MG63 (cell line): ENCODE data around the gene CFAP57. TPM values are rescaled to one million over a fixed set of nuclear protein-coding genes. Genes with fewer than 3 reads are reported as not detected.
"Not testable (repeated sequence)": the region's sequence is repeated elsewhere in the genome, so short reads cannot be mapped to it uniquely, and the experiment has no call there.

Experiments
- DNase-seq: peaks from one replicate; pipeline ENCODE4 v3.0.0-alpha.2; 2020
- H3K27me3 ChIP-seq: fragments of 250-450 bp; sonication (Bioruptor Pico); 2 replicates; pipeline ENCODE4 v1.5.1; 2020; ENCODE audit warnings: mild to moderate bottlenecking, moderate library complexity
- H3K36me3 ChIP-seq: fragments of 250-450 bp; sonication (Bioruptor Pico); 2 replicates; pipeline ENCODE4 v1.5.1; 2020; ENCODE audit warnings: mild to moderate bottlenecking, moderate library complexity
- H3K4me3 ChIP-seq: fragments of 250-450 bp; sonication (Bioruptor Pico); 2 replicates; pipeline ENCODE4 v1.5.1; 2020; ENCODE audit warnings: mild to moderate bottlenecking, moderate library complexity
- H3K9me3 ChIP-seq: fragments of 250-450 bp; sonication (Bioruptor Pico); 2 replicates; pipeline ENCODE4 v1.5.1; 2020; ENCODE audit warnings: mild to moderate bottlenecking, moderate library complexity
- total RNA-seq: library from RNA; depleted of rRNA; stranded (reverse); fragments of >200 nt; shearing (Covaris generic); gene quantifications from 2 replicates; pipeline ENCODE4 v1.2.3, GENCODE V29; 2014; ENCODE audit warnings: low replicate concordance; rRNA removed

The CFAP57 gene
- 0.56 and 1.5 TPM in 2 replicates for total RNA-seq

DNA sequence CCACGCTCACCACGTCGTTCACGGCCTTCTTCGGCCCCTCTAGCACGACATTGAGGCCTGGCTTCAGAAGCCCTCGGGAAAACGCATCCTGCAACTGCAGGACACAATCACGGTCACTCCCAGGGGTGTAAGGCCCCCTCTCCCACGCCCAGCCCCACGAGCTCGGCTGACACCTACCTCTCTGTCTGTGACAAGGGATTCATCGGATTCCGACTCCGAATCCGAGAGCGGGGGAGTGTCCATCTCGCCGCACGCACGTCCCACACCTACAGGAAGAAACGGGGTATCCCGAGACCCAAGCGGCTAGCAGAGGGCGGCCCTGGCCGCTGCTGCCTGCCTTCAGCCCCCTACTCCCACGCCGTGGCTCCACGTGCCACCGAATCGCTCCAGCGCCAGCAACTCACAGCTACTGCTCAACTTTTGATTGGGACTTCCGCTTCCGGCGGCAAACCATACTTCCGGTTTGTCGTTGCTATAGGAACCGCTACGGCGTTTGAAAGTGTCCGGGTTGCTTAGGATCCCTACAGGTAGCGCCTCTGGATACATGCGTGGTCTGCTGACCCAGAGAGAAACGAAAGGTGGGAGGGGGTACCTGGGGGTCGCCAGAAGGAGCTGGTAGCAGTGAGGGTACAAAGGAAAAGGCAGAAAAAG, at the start of gene CFAP57, which contains the start of gene EBNA1BP2:
Gene CFAP57 (plus strand): TSS at position 455 of the 651 bp plus-strand sequence. CDS start 424 bp downstream, outside the sequence.
Gene EBNA1BP2 (minus strand): TSS at position 415 of the 651 bp plus-strand sequence. CDS start 172 bp downstream, at position 243.
- Histone ChIP-seq H3K4me3 (peak within 1 kb of the TSS; percentile 98), H3K9me3 (0 out of 2 replicates have a peak, but pooled peaks cover 3% of the 10 kb centered on the region), H3K36me3 (peaks cover 42% of the 10 kb centered on the region), H3K27me3 (peaks cover 3% of the 10 kb centered on the region; the same call in 1 of the 2 replicates)
- peak; percentile 91 for DNase-seq

GRCh38 chr1:43123031-43123430, 49.1 kb upstream of the CFAP57 start:
- no peak overlapping the region for H3K4me3 ChIP-seq
- DNase-seq = no peak
- H3K9me3 ChIP-seq = no peaks in the 10 kb centered on the region
- no peaks in the 10 kb centered on the region for H3K36me3 ChIP-seq
- no peaks in the 10 kb centered on the region for H3K27me3 ChIP-seq

- H3K9me3 ChIP-seq = no peaks in the 10 kb centered on the region
- DNase-seq = no peak
- no peak overlapping the region for H3K4me3 ChIP-seq
- H3K36me3 ChIP-seq = no peaks in the 10 kb centered on the region
- H3K27me3 ChIP-seq = no peaks in the 10 kb centered on the region; the same call in 1 of the 2 replicates
Measured at GRCh38 chr1:43128816-43129215, 43.3 kb upstream of the CFAP57 start.

- DNase-seq = no peak
- no peak overlapping the region for H3K4me3 ChIP-seq
- H3K27me3 ChIP-seq = no peaks in the 10 kb centered on the region; the same call in 1 of the 2 replicates
- no peaks in the 10 kb centered on the region for H3K36me3 ChIP-seq
- H3K9me3 ChIP-seq = no peaks in the 10 kb centered on the region
Measured at GRCh38 chr1:43129426-43129825, 42.7 kb upstream of the CFAP57 start.

DNA sequence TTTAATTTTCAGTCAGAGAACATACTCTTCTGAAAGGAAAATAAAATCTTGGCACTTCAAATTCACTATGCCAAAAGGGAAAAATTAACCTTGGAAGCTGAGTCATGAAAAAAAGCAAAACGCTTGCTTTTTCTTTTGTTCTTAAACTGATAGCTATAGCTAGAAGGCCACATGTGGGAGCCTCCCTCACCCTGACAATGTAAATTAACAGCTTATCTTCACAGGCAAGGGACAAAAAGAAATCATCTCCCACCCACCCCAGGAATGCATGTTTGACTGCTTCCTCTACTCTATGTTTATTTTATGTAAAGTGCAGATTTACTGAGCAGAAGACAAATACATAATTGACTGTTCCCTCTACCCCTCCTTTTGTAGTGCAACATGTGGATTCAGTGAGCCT, 38.1 kb upstream of the CFAP57 start:
- Histone ChIP-seq H3K4me3 (no peak overlapping the region), H3K27me3 (no peaks in the 10 kb centered on the region; the same call in 1 of the 2 replicates), H3K36me3 (no peaks in the 10 kb centered on the region), H3K9me3 (peaks cover 3% of the 10 kb centered on the region; the same call in 1 of the 2 replicates)
- DNase-seq = no peak

GRCh38 chr1:43134640-43135039, 37.5 kb upstream of the CFAP57 start:
- Histone ChIP-seq H3K36me3 (no peaks in the 10 kb centered on the region), H3K9me3 (peaks cover 4% of the 10 kb centered on the region; the same call in 1 of the 2 replicates), H3K27me3 (no peaks in the 10 kb centered on the region; the same call in 1 of the 2 replicates), H3K4me3 (no peak overlapping the region)
- DNase-seq = no peak

DNA sequence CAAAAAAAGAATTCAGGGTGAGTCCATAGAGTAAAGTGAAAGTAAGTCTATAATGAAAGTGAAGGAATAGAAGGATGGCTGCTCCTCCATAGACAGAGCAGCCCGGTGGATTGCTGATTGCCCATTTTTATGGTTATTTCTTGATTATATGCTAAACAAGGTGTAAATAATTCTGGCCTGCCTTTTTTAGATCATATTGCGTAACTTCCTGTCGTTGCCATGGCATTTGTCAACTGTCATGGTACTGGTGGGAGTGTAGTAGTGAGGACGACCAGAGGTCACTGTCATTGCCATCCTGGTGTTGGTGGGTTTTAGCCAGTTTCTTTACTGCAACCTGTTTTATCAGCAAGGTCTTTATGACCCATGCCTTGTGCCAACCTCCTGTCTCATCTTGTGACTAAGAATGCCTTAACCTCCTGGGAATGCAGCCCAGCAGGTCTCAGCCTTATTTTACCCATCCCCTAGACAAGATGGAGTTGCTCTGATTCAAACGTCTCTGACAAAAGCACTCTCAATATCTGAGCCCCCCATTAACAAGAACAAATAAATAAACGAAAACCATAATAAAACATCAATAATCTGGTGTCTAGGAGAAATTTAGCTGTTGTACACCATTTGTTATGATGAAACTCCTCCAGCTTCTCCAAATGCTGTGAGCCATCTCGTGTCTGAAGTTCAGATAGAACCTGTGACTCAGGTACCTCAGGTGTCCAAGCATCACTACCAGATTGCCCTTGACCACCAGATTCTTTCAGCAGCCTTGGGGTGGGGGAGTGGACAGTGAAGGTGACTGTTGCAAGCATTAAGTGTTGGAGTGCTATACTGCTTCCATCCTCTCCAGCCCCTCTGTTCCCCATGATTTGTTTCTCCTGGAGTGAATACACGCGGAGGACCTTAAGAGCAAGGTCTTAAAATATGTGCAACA, 36.0 kb upstream of the CFAP57 start:
- Histone ChIP-seq H3K9me3 (peaks cover 6% of the 10 kb centered on the region; the same call in 1 of the 2 replicates), H3K4me3 (no peak overlapping the region), H3K27me3 (no peaks in the 10 kb centered on the region), H3K36me3 (no peaks in the 10 kb centered on the region)
- DNase-seq = no peak

GRCh38 chr1:43137445-43138052, 34.6 kb upstream of the CFAP57 start:
- H3K36me3 ChIP-seq = no peaks in the 10 kb centered on the region
- H3K9me3 ChIP-seq = peaks cover 6% of the 10 kb centered on the region; the same call in 1 of the 2 replicates
- no peak for DNase-seq
- no peak overlapping the region for H3K4me3 ChIP-seq
- no peaks in the 10 kb centered on the region for H3K27me3 ChIP-seq

GRCh38 chr1:43139295-43139694, 32.8 kb upstream of the CFAP57 start:
- H3K9me3 ChIP-seq, DNase-seq, H3K36me3 ChIP-seq, H3K27me3 ChIP-seq, H3K4me3 ChIP-seq: not testable (repeated sequence)

DNA sequence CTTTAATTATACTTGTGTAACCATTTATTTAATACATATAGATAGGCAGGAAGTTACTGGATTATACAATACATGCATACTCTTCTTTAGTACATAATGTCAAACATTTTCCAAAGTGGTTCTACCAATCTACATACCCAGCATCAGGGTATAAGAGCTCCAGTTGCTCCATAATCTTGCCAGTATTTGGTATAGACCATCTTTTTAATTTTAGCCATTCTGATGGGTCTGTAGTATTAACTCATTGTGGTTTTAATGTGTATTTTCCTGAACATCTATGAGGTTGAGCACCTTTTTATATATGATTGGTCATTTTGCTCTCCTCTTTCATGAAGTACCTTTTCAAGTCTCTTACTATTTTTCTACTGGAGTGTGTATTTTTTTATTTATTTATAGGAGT, 32.1 kb upstream of the CFAP57 start:
- H3K27me3 ChIP-seq = no peaks in the 10 kb centered on the region; the same call in 1 of the 2 replicates
- H3K9me3 ChIP-seq = peaks cover 6% of the 10 kb centered on the region; the same call in 1 of the 2 replicates
- H3K4me3 ChIP-seq = no peak overlapping the region
- H3K36me3 ChIP-seq = no peaks in the 10 kb centered on the region
- DNase-seq = no peak

GRCh38 chr1:43140583-43140982, 31.5 kb upstream of the CFAP57 start:
- DNase-seq = no peak
- Histone ChIP-seq H3K36me3 (no peaks in the 10 kb centered on the region), H3K27me3 (peaks cover under 1% of the 10 kb centered on the region; the same call in 1 of the 2 replicates), H3K9me3 (peaks cover 6% of the 10 kb centered on the region; the same call in 1 of the 2 replicates), H3K4me3 (no peak overlapping the region)

DNA sequence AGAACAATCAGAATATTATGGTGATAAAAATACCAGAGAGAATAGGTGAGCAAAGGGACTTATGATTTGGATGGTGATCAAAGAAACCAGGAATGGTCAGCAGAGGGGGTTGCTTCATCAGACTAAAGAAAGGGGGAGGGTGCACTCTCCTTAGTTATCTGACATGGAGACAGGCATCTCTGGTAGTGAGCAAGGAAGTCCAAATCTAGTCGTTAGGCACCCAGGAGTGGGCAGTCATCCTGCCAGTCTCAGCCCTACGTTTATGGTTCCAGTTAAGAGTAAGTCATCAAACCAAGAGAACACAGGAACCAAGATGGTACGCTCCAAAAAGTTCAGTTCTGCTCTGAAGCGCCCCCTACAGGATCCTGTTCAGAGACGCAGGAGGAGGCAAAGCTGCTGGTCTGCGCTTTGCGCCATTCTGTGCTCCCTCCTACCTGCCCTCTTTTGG, 28.7 kb upstream of the CFAP57 start:
- Histone ChIP-seq H3K36me3 (no peaks in the 10 kb centered on the region), H3K9me3 (peaks cover 4% of the 10 kb centered on the region; the same call in 1 of the 2 replicates), H3K4me3 (no peak overlapping the region), H3K27me3 (peaks cover 3% of the 10 kb centered on the region; the same call in 1 of the 2 replicates)
- no peak for DNase-seq

- Histone ChIP-seq H3K27me3 (peaks cover 3% of the 10 kb centered on the region; the same call in 1 of the 2 replicates), H3K36me3 (no peaks in the 10 kb centered on the region), H3K4me3 (no peak overlapping the region), H3K9me3 (peaks cover 4% of the 10 kb centered on the region; the same call in 1 of the 2 replicates)
- peak; percentile 61 for DNase-seq
Measured at GRCh38 chr1:43144237-43144636, 27.9 kb upstream of the CFAP57 start.

DNA sequence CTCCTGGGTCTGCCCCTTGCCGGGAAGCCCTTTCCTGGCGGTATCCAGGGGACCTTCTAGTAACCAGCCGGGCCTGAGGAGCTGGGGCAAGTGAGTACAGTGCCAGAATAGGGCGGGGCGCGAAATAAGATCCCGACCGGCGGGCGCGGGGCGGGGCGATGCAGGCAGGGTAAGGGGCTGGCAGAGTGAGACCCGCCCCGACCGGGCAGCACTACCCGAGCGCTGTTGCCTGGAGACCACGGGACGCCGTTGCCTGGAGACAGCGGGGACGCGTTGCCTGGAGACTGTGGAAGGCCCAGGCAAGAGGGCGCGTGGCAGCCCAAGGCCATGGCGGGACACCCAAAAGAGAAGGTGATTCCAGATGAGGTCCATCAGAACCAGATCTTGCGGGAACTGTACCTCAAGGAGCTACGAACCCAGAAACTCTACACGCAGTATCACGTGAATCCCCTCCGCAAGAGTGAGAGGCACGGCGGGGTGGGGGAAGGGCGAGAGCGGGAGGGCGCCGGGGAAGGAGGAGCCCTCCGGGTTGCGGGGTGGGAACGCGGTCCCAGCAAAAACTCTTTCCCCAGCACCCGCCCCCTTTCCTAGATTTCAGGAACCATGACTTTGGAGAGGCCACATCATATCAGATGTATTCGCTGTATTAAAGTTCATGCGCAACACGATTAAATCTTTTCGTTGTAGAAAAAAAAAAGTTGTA, 24.4 kb upstream of the CFAP57 start:
- peak; percentile 66 for DNase-seq
- Histone ChIP-seq H3K9me3 (no peaks in the 10 kb centered on the region), H3K27me3 (peaks cover 3% of the 10 kb centered on the region; the same call in 1 of the 2 replicates), H3K4me3 (peak overlapping the region; percentile 27), H3K36me3 (no peaks in the 10 kb centered on the region)

DNA sequence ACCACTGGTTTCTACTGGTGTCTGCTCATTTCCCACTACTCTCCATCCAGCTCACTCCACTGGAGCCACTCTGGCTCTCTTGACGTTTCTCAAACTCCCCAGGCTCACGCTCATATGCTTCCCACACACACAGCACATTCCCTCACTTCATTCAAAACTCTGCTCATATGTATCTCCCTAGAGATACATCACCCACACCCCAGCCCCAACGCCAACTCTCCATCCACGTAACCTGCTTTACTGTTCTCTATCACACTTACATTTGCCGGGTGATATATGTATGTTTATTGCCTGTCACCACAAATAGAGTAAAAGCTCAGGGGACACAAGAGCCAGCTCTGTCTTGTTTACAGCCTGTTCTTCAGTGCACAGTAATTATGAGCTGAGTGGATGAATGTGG, 22.2 kb upstream of the CFAP57 start:
- H3K4me3 ChIP-seq = no peak overlapping the region
- no peak for DNase-seq
- H3K27me3 ChIP-seq = peaks cover 3% of the 10 kb centered on the region; the same call in 1 of the 2 replicates
- no peaks in the 10 kb centered on the region for H3K9me3 ChIP-seq
- no peaks in the 10 kb centered on the region for H3K36me3 ChIP-seq

DNA sequence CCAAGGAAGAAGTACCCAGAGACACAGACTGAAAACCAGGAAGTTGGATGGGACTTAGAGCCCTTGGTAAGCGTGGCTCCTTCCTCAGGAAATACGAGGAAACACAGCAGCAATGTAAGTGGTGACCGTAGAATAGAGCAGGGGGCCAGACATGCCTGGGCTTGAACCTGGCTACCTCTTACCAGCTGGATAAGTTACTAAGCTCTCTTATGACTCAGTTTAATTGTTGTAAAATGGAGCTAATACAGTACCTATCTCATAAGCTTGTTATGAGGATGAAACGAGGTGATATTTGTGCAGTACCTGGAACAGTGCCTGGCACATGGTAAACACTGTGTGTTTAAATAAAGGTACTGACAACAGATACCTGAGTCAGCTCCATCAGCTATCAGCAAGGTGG, 19.3 kb upstream of the CFAP57 start:
- Histone ChIP-seq H3K9me3 (no peaks in the 10 kb centered on the region), H3K27me3 (no peaks in the 10 kb centered on the region), H3K4me3 (no peak overlapping the region), H3K36me3 (no peaks in the 10 kb centered on the region)
- no peak for DNase-seq
